Right lobe of liver (tissue), 4 donors: ENCODE results near the gene CCNQ.

Experiments used
- CTCF ChIP-seq, 4 donors: fragments of 200-600 bp in 3 of 4; fragments of 450-650 bp in 1 of 4; IDR thresholded peaks; one replicate each; pipeline versions ENCODE4 v1.5.1 to v1.8.0; 2016 to 2022; ENCODE audit warnings: antibody characterized with exemption in 4 of 4, mild to moderate bottlenecking in 2 of 4
- POLR2A ChIP-seq: fragments of 450-650 bp; IDR thresholded peaks from one replicate; pipeline ENCODE4 v1.6.1; 2017; ENCODE audit warnings: antibody characterized with exemption, mild to moderate bottlenecking
- donor health status: DM: no; HTN: no; CAD: no.
- donor health status: DM: no; HTN: no; CAD: no.
- donor health status: DM: no; HTN: yes; CAD: no.

GRCh38 chrX:153572601-153573000 is 26.3 kb downstream of the CCNQ start:
- TF ChIP-seq POLR2A: no peak
- TF ChIP-seq CTCF (IDR thresholded peaks at IDR 0.05): no peak
